Measurements from ENCODE around the gene ESPNL.
"Not testable (repeated sequence)": the region's sequence is repeated elsewhere in the genome, so short reads cannot be mapped to it uniquely, and the experiment has no call there.

ESPNL gene

GRCh38 chr2:238100049-238100820 lies at the start of gene ESPNL:
Gene ESPNL, plus strand, starts transcription at chr2:238100340. Its CDS starts 80 bp downstream, at chr2:238100420.
- intact Hi-C loops (cut with DNase I; ENCODE audit: low total_unique reads) = no loop called here
- Histone ChIP-seq H3K4me3 (no peak within 1 kb of the TSS), H3K36me3 (peaks cover 0 to 8% (median 0%) of the 10 kb centered on the region in 3 donors), H3K27ac (no peak within 1 kb of the TSS), H3K4me1 (no peaks in the 10 kb centered on the region), H3K9me3 (no peaks in the 10 kb centered on the region), H3K27me3 (no peaks in the 10 kb centered on the region)
- no peak for TF ChIP-seq CTCF (IDR thresholded peaks at IDR 0.05)
- DNase-seq = no peak

- Histone ChIP-seq H3K4me1 (no peaks in the 10 kb centered on the region), H3K27ac (no peak overlapping the region), H3K4me3 (no peak overlapping the region), H3K9me3 (peaks cover 0 to 3% (median 0%) of the 10 kb centered on the region in 3 donors), H3K27me3 (no peaks in the 10 kb centered on the region), H3K36me3 (no peaks in the 10 kb centered on the region)
- TF ChIP-seq CTCF (IDR thresholded peaks at IDR 0.05) = no peak
- no peak for DNase-seq
- intact Hi-C loops (cut with DNase I; ENCODE audit: low total_unique reads) = no loop called here
These were observed 46.9 kb upstream of the ESPNL start for GRCh38 chr2:238053191-238053776.

GRCh38 chr2:238055841-238056240 lies 44.3 kb upstream of the ESPNL start:
- Histone ChIP-seq H3K27me3 (no peaks in the 10 kb centered on the region), H3K27ac (no peak overlapping the region), H3K36me3 (no peaks in the 10 kb centered on the region), H3K4me1 (peaks cover 0 to 8% (median 6%) of the 10 kb centered on the region in 4 donors), H3K4me3 (no peak overlapping the region), H3K9me3 (no peaks in the 10 kb centered on the region)
- intact Hi-C loops (cut with DNase I; ENCODE audit: low total_unique reads) = no loop called here
- DNase-seq = no peak
- TF ChIP-seq CTCF (IDR thresholded peaks at IDR 0.05) = no peak

- intact Hi-C loops (cut with DNase I; ENCODE audit: low total_unique reads); DNase-seq; H3K27me3 ChIP-seq; H3K36me3 ChIP-seq; H3K9me3 ChIP-seq; H3K27ac ChIP-seq; H3K4me3 ChIP-seq: not testable (repeated sequence)
- H3K4me1 ChIP-seq = peaks cover 0 to 17% (median 10%) of the 10 kb centered on the region in 4 donors
These were observed 42.2 kb upstream of the ESPNL start for GRCh38 chr2:238057696-238058575.

- intact Hi-C loops (cut with DNase I; ENCODE audit: low total_unique reads) = no loop called here
- H3K9me3 ChIP-seq = no peaks in the 10 kb centered on the region
- no peaks in the 10 kb centered on the region for H3K27me3 ChIP-seq
- peaks cover 0 to 5% (median 0%) of the 10 kb centered on the region in 3 donors for H3K36me3 ChIP-seq
- no peak for DNase-seq
- no peak overlapping the region for H3K27ac ChIP-seq
- peaks cover 0 to 17% (median 10%) of the 10 kb centered on the region in 4 donors for H3K4me1 ChIP-seq
- H3K4me3 ChIP-seq = peak overlapping the region; percentile 69 to 89
- TF ChIP-seq CTCF (IDR thresholded peaks at IDR 0.05) = no peak
These were observed 40.6 kb upstream of the ESPNL start for GRCh38 chr2:238059505-238059904.
